NCI-H510A (cell line): Measurements from ENCODE around the gene ST6GALNAC3.

ENCODE experiments used
- DNase-seq: peaks from one replicate; lab custom pipeline; 2025; lab: John Stamatoyannopoulos, UW

ST6GALNAC3 gene

GRCh38 chr1:76430531-76430930 lies 356.0 kb downstream of the ST6GALNAC3 start:
- no peak for DNase-seq

GRCh38 chr1:76433526-76433925 lies 359.0 kb downstream of the ST6GALNAC3 start:
- no peak for DNase-seq

- no peak for DNase-seq
Observed at GRCh38 chr1:76443217-76443616, 368.7 kb downstream of the ST6GALNAC3 start.

GRCh38 chr1:76444773-76445172 lies 370.2 kb downstream of the ST6GALNAC3 start:
- DNase-seq = no peak

- no peak for DNase-seq
Observed at GRCh38 chr1:76450229-76450628, 375.7 kb downstream of the ST6GALNAC3 start.

- no peak for DNase-seq
Observed at GRCh38 chr1:76463278-76463677, 388.7 kb downstream of the ST6GALNAC3 start.

- DNase-seq = no peak
Observed at GRCh38 chr1:76463849-76464248, 389.3 kb downstream of the ST6GALNAC3 start.

- DNase-seq = no peak
Observed at GRCh38 chr1:76465030-76465429, 390.5 kb downstream of the ST6GALNAC3 start.

- no peak for DNase-seq
Observed at GRCh38 chr1:76470166-76470565, 395.6 kb downstream of the ST6GALNAC3 start.

- no peak for DNase-seq
Observed at GRCh38 chr1:76471536-76471935, 397.0 kb downstream of the ST6GALNAC3 start.

- DNase-seq = no peak
Observed at GRCh38 chr1:76473591-76473990, 399.0 kb downstream of the ST6GALNAC3 start.

- no peak for DNase-seq
Observed at GRCh38 chr1:76474922-76475321, 400.4 kb downstream of the ST6GALNAC3 start.

- DNase-seq = no peak
Observed at GRCh38 chr1:76477156-76477555, 402.6 kb downstream of the ST6GALNAC3 start.

- no peak for DNase-seq
Observed at GRCh38 chr1:76480827-76481226, 406.3 kb downstream of the ST6GALNAC3 start.

GRCh38 chr1:76481672-76482071 lies 407.1 kb downstream of the ST6GALNAC3 start:
- DNase-seq = no peak

- no peak for DNase-seq
Observed at GRCh38 chr1:76482272-76482671, 407.7 kb downstream of the ST6GALNAC3 start.

- no peak for DNase-seq
Observed at GRCh38 chr1:76491737-76492136, 417.2 kb downstream of the ST6GALNAC3 start.

GRCh38 chr1:76492752-76493430 lies 418.3 kb downstream of the ST6GALNAC3 start:
- DNase-seq = no peak

- no peak for DNase-seq
Observed at GRCh38 chr1:76494807-76495206, 420.3 kb downstream of the ST6GALNAC3 start.

GRCh38 chr1:76496871-76497270 lies 422.3 kb downstream of the ST6GALNAC3 start:
- no peak for DNase-seq

GRCh38 chr1:76500116-76500515 lies 425.6 kb downstream of the ST6GALNAC3 start:
- DNase-seq = no peak

- no peak for DNase-seq
Observed at GRCh38 chr1:76501136-76501535, 426.6 kb downstream of the ST6GALNAC3 start.

- DNase-seq = no peak
Observed at GRCh38 chr1:76501586-76502219, 427.2 kb downstream of the ST6GALNAC3 start.

- DNase-seq = no peak
Observed at GRCh38 chr1:76503100-76503499, 428.6 kb downstream of the ST6GALNAC3 start.
